GM21423 (cell line): ENCODE results near the gene SERPINA6.
"Not testable (repeated sequence)": the region's sequence is repeated elsewhere in the genome, so short reads cannot be mapped to it uniquely, and the experiment has no call there.

Experiments
- ATAC-seq: cut with Tn5 transposase; IDR thresholded peaks from one replicate; pipeline ENCODE4 v1.9.1; 2021; ENCODE audit warnings: mild to moderate bottlenecking, moderate library complexity; ENCODE audit not compliant: unreplicated experiment

Gene SERPINA6

DNA sequence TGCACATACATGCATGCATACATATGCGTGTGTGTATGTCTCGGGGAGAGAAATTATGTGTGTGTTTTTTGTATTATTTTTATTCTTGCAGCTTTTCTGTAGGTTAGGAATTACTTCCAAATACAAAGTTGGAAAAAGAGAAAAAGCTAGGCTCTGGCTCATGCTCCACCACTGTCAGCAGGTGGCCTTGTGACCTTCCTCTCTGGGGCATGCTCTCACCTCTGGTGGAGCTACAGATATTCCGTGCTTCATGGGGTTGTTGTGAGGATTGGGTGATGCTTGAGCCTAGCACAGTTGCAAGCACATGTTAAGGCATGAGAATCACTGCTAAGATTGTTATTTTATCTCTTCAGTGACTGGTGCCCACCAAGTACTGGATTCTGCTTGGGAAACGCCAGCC is 6.7 kb upstream of the SERPINA6 start:
- ATAC-seq = no peak

DNA sequence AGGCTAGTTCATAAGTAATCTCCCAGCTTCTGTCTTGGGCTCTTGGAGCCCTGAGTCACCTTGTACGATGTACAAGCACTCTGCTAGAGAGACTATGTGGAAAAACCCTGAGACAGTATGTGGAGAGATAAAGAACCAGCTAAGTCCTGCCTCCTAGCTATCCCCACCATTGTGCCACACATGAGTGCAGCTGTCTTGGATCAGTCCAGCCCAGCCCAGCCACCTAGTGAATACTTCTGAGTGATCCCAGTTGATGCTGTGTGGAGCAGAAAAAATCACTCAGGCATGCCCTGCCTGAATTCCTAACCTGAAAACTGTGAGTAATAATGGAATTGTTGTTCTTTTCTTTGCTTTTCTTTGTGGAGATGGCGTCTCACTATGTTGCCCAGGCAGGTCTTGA is 5.1 kb upstream of the SERPINA6 start:
- no peak for ATAC-seq

DNA sequence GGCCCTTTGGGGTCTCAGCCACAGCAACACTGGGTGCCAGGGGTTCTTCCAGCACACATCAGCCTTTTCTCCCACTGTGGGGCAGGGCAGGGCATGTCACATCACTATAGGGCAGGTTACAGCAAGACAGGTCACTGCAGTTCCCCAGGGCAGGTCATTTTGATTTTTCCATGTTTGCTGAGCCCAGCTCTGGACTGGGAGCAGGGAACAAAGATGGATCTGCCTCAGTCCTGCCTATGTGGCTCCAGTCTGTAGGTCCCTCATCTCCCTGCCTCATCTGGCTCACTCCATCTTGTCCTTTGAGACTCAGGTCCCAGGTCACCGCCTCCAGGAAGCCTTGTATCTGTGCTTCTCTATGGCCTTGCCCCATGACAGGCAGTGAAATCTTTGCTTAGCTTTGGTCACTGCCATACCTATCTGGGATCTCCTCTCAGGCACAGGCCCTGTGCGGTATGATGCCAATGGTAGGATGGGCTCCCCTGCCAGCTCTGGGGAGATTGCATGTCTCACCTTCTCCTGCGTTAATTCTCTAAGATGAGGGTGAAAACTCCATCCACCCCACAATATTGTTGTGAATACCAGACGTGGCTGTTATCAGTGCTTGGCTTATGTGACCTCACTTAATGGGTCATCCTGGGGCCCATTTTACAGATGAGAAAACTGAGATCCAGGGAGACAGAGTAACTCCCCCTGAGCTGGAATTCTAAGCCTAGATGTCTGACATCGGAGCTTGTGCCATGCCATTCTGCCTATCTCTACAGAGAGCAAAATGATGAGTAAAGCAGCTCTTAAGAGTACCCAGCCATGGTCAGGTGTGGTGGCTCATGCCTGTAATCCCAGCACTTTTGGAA is 1.5 kb downstream of the SERPINA6 start:
- ATAC-seq = no peak

DNA sequence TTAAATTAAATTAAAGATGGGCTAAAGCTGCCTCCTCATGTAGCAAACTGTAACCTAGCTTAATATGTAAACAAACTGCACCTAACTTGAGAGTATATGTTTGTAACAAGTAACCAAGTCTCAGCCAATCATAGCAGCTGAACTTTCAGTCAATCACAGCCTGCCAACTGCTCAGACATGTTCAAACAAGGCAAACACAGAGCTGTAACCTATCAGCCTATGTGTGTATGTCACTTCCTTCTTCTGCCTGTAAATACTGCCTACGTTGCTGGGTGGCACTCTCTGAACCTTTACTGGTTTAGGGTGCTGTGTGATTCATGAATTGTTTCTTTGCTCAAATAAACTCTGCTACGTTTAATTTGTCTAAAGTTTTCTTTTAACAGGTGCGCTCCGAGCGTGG is 2.9 kb downstream of the SERPINA6 start:
- ATAC-seq = no peak

DNA sequence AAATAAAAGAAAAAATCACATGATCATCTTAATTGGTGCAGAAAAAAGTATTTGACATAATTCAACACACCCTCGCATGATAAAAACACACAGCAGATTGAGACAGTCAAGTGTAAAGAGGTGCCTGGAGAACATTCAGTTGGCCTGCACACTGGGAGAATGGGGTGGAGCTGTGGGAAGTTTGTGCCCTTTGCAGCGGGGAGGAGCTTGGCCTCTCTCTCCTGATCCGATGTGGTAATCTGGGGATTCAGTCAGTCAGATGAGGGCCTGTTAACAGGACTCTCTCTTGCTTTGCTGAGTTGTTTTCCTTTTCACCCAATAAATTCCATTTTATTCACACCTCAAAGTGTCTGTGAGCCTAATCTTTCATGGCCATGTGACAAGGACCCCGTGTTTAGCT is 5.9 kb downstream of the SERPINA6 start:
- no peak for ATAC-seq

DNA sequence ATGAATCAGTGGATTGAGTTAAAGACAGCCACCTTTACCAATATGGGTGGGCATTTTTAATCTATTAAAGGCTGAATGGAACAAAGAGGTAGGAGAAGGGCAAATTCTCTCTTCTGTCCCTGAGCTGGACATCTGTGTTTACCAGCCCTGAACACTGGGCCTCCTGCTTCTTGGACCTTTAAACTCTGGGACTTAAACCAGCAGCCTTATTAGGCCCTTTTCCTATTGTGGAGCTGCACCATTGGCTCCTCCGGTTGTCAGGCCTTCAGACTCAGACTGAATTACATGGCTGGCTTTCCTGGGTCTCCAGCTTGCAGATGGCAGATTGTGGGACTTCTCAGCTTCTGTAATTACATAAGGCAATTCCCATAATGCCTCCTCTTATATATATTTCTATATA is 6.4 kb downstream of the SERPINA6 start:
- ATAC-seq = no peak

DNA sequence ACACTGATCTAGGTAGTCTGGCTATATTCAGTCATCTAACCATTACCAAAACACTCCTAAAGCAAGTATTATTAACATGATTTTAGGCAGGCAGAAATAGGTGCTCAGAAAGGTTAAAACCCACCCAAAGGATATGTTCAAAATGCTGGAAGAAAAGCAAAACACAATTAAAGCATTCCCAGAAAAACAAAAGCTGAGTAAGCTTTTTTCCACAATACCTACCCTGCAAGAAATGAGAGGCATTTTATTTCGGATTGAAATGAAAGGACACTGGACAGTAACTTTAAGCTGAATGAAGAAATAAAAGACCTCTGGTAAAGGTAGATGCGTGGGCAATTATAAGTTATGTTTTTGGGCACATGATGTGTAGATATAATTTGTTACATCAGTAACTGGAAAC is 8.2 kb downstream of the SERPINA6 start:
- ATAC-seq = no peak

DNA sequence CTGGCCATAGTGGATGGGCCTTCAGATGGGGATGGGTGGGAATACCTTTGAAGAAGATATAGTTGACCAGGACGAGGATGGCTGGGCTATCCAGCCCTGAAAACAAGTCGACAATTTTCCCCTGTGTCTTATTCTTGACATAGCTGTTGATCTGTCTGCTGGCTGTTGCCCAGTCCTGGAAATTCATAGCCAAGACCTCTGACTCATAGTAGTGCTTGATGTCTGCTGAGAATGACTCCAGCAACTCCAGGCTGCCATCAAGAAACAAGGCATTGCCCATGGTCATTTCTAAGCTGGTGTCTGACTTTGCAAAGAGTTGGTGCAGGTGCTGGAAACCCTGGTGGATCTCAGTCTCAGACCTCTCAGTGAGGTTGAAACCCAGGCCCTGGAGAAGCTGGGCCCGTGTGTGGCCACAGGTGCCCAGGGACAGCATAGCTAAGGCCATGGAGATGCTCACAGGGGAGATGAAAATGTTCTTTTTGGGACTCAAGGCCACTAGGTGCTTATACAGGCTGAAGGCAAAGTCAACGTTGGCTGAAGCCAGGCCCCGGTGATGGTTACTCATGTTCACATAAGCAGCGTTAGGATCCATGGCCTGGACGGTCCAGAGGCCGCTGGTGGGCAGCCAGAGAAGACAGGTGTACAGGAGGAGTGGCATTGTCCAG is 9.0 kb downstream of the SERPINA6 start:
- no peak for ATAC-seq

DNA sequence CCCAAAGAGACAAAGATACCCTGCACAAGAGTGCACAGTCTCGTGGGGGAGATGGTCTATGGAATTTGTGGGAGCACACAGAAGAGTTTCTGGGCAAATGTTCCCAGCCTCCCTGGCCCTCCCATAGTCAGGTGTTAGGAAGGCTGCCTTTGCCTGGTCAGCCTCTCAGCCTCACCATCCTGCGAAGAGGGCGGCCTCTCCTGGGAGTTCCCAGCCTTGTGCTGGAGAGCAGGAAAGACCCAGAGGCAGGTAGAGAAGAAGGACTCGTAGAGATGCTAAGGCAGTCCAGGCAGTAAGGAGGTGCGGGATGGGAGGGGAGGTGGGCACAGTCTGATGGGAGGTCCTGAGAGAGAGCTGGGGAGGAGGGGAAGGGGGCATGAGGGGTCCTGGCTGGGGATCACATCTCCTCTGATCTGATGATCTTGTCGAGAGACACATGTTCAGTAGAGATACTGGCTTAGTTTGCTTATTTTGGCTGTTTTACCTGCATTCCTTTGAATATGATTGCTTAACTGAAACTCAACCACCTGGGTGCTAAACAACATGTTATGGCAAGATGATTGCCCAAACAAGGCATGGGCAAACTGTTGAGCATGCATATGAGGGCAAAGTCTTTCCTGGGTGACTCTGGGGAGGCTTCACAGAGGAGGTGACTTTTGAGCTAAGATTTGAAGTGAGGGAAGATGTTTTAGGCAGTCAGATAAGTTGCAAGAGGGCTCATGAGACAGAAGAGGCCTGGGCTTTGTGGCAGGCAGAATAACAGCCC is 10.5 kb downstream of the SERPINA6 start:
- ATAC-seq = no peak

DNA sequence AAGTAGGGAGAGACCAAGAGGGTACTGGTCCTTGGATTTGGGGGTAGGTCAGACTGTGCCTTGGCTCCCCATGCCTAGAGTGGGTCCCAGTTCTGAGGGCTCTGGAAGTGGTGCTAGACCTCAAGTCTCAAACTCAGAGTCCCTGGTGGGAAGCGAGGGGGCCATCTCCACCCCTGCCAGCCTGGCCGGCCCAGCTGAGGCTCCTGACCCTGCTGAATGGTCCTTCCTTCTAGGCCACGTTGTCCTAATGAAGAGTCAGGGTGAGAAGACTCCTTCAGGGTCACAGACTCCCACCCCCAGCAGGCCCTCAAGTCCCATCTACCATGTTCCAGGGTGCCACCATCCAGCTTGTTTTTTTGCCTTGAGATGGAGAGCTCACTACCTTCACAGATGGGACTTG is 12.9 kb downstream of the SERPINA6 start:
- no peak for ATAC-seq

DNA sequence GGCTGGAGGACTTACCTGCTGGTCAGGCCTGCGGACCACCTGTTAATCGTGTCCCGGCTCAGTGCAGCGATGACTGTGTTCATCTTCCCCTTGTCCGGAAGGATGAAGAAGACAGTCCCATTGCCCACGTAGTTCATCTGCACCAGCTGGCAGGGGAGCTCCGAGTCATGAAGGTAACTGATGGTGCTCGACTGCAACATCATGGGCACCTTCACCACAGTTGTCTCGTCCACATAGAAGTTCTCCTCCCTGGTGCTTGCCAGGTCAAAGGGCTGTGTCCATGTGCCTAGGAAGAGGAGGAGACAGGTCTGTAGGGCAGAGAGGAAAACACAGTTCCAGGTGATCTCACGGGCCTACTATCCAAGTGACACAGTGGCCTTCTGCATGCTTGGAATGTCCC is 13.4 kb downstream of the SERPINA6 start:
- no peak for ATAC-seq

DNA sequence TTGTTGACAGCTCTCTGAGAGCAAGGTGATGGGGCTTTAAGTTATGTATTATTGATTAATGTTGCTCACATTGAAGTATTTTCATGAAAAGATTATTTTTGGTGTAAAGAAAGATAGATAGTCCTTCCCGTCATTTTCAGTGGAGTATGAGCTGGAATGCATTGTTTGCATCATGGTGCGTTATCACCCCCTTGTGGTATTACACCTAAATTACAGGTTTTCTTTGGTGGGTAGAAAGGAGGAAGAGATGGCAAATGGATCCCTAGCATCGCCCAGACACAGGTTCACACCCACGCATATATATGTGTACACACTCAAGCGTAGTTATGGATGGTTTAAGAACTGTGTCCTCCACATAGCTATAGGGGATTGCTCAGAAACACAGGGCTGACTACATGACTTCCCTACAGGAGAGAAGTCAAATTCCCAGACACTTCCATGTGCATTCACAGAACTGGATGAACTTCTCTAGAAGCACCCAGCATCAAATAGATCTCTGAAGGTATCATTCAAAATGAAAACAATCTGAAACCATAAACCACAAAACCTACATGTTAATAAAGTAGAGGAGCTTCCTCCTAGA is 15.6 kb downstream of the SERPINA6 start:
- ATAC-seq = no peak

DNA sequence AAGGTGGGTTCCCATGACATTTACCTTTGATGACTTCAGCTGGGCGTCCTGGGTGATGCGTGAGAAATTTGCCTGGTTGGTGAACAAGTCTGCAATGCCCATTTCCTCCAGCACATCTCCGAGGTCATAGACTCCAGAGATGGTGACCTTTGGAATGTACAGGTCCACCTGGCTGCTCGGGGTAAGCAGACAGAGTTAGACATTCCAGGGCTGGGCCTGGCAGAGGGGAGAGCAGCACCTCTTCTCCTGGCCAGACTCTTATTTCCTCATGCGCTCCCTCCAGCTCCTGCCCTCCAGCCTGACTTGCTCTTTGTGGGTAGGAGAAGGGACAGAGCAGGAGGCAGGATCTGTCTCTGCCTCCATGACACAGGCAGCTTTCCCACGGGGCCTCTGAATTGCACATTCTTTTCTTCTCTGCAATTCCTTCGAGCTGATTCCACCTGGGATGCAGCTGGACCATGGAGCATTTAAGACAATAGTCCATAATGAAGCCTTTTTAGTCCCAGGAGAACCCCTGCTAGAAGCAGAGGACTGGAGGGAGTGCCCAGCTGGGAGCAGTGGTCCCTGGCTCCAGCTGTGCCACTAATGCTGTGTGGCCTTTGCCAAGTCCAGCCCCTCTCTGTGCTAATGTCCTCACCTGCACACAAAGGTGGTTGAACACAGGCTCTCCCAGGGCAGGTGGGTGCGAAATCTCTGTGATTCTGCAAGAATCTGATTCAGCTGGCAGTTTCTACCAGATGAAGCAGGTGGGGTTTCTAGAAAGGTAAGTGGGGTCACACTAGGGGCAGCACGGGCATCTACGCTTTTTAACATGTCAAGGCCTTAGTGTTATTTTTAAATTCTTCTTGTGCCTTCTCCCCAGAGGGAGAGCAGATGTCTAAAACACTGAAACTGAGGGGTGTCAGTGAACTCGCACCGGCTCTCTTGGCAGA is 16.8 kb downstream of the SERPINA6 start:
- ATAC-seq = no peak

DNA sequence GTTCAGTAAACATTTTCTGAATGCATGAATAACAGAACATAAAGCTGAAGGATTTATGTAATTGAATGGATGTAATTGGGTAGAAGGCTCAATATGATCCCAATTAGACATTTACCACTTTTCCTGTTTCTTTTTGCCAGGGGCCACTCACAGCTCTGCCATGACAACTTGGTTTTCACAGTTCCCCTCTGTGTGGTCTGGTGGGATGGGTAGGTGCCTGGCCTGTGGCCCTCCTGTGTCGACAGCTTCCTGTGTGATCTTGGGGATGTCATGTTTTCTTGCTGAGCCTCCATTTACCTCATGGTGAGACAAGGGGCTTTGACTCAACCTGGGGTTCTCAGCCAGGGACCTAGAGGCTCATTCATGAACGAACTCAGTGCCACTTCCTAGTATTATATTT is 17.5 kb downstream of the SERPINA6 start:
- ATAC-seq = no peak

DNA sequence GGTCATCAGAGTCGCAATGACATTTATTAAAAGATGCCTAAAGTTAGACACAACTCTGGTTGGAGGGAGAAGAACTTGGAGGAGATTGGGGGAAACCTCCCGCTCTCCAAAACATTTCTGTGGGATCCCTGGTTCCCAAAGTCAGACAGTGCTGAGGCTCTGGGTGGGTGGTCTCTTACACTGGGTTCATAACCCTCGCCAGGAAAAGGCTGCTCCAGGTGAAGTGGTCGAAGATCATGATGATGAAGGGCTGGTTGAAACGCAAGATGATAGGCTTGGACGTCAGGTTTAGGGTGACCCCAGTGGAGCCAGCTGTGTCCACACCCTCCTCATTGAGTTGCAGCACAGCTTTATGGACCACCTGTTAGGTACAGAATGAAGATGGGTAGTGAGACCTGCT is 18.9 kb downstream of the SERPINA6 start:
- no peak for ATAC-seq

DNA sequence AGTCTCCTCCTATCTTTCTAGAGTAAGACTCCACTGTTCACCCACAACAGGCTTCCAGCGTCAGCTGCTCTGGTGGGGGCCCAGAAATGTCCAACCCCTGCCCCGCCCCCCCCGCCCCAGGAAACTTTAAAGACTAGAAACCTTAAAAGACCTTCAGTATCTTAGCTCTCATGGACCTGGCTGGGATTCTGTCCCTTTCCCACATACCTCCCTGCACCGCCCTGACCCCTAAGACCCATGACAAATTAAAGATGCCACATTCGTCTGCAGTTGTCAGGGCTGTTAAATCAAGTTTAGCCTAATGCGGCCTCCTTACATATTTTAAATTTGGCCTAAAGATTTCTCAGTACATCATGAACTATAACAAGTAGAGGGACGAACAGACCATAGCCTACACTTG is 20.0 kb downstream of the SERPINA6 start:
- no peak for ATAC-seq

DNA sequence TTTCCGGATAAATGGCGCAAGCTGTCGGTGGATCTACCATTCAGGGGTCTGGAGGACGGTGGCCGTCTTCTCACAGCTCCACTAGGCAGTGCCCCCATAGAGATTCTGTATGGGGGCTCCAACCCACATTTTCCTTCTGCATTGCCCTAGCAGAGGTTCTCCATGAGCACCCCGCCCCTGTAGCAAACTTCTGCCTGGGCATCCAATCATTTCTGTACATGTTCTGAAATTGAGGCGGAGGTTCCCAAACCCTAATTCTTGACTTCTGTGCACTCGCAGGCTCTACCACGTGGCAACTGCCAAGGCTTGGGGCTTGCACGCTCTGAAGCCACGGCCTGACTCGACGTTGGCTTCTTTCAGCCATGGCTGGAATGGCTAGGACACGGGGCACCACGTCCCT is 25.0 kb downstream of the SERPINA6 start:
- ATAC-seq = no peak

DNA sequence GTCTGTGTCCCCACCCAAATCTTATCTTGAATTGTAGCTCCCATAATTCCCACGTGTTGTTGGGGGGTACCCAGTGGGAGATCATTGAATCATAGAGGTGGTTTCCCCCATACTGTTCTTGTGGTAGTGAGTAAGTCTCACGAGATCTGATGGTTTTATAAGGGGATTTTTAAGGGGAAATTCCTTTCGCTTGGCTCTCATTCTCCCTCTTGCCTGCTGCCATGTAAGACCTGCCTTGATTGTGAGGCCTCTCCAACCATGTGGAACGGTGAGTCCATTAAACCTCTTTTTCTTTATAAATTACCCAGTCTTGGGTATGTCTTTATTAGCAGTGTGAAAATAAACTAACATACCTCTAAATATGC is 27.0 kb downstream of the SERPINA6 start:
- not testable (repeated sequence) for ATAC-seq

DNA sequence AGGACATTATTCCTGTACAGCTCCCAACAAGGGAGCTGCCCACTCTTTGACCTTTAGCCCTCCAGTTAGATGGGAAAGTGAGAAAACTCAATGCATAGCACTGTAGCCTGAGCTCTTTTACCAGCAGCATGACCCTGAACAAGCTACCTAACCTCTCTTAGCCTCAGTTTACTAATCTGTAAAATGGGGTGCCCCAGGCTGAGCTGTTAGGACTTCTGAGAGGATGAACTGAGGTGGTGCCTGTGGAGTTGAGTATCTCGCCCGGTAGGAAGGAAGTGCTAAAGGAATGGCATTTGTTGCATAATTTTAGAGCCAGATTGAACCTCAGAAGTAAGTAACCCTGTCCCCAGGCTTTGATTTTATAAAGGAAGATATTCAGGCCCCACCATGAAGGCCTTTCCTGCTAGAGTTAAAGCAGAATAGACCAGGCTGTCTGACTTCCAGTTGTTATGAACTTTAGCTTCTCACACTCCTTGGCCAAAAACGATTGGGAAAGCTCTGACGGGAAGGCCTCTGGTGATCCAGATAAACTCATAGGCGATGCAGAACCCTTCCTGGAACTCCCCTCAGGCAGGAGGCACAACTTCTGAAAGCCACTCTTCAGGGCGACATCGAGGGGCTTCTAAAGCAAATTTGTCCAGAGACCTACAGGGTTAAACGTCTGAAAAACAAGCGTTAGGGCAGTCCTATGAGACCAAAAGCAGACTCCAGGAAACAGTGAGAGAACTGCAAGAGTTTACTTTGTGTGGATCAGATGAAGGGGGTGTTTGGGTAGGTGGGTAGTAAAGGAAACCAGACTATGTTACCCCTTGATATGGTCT is 27.6 kb downstream of the SERPINA6 start:
- no peak for ATAC-seq

DNA sequence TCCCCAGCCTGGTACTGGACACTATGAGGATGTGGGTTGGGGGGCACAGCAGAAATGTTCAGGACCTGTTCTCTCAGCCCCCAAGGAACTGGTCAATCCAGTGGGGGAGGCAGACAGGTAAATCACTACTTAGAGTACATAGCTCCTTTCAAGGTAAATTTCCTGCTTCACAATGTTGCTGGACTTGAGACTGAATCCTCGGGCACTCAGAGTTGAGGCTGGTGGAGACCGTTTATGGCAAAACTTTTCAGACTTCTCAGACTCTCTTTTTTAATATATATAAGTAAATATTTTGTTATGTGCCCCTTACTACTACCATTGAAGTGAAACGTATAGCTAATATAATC is 29.6 kb downstream of the SERPINA6 start:
- ATAC-seq = no peak
